SW 1271 (cell line): Measurements from ENCODE around the gene RRP8.

Source experiments
- DNase-seq, 2 experiments: peaks; one replicate each; lab custom pipeline; 2025; lab: John Stamatoyannopoulos, UW

RRP8 gene

GRCh38 chr11:6632116-6633073 is 29.0 kb upstream of the RRP8 start:
- no peak for DNase-seq

- DNase-seq: no peak
Observed at GRCh38 chr11:6631361-6631890, 28.0 kb upstream of the RRP8 start.

- DNase-seq: no peak
Observed at GRCh38 chr11:6630632-6631291, 27.3 kb upstream of the RRP8 start.

- DNase-seq: no peak
Observed at GRCh38 chr11:6629892-6630631, 26.6 kb upstream of the RRP8 start.

GRCh38 chr11:6629573-6629891 is 26.1 kb upstream of the RRP8 start:
- DNase-seq: no peak

GRCh38 chr11:6628526-6628925 is 25.1 kb upstream of the RRP8 start:
- DNase-seq: no peak

- no peak for DNase-seq
Observed at GRCh38 chr11:6627762-6628241, 24.4 kb upstream of the RRP8 start.

- no peak for DNase-seq
Observed at GRCh38 chr11:6626971-6627761, 23.8 kb upstream of the RRP8 start.

- no peak for DNase-seq
Observed at GRCh38 chr11:6625832-6626420, 22.5 kb upstream of the RRP8 start.

- DNase-seq: no peak
Observed at GRCh38 chr11:6625156-6625831, 21.9 kb upstream of the RRP8 start.

- no peak for DNase-seq
Observed at GRCh38 chr11:6623391-6624363, 20.3 kb upstream of the RRP8 start.

GRCh38 chr11:6622261-6623171 is 19.1 kb upstream of the RRP8 start:
- DNase-seq: no peak

GRCh38 chr11:6621711-6622211 is 18.3 kb upstream of the RRP8 start:
- DNase-seq: no peak

GRCh38 chr11:6620636-6621035 is 17.2 kb upstream of the RRP8 start:
- no peak for DNase-seq

GRCh38 chr11:6619004-6619745 is 15.8 kb upstream of the RRP8 start, which contains the start of gene TPP1:
TSS of gene TPP1 (minus strand) at chr11:6619422. CDS start at chr11:6619400, 22 bp downstream.
- DNase-seq: peak; percentile 86 to 93

- no peak for DNase-seq
Observed at GRCh38 chr11:6618117-6619003, 14.9 kb upstream of the RRP8 start.
